KMS-11 (cell line): ENCODE measurements around the gene RREB1.
"Not testable (repeated sequence)": the region's sequence is repeated elsewhere in the genome, so short reads cannot be mapped to it uniquely, and the experiment has no call there.

Experiments
- H2AFZ ChIP-seq: fragments of 200-600 bp; sonication (generic); 2 replicates; pipeline ENCODE4 v1.6.1; 2016; ENCODE audit warnings: antibody characterized with exemption, mixed run types, low read depth
- H3K27ac ChIP-seq: fragments of 200-600 bp; sonication (generic); 2 replicates; pipeline ENCODE4 v1.6.1; 2016; ENCODE audit warnings: mild to moderate bottlenecking, mixed run types
- H3K27me3 ChIP-seq: fragments of 200-600 bp; sonication (generic); 2 replicates; pipeline ENCODE4 v1.6.1; 2017; ENCODE audit warnings: mild to moderate bottlenecking, low read depth, mixed run types, moderate library complexity; ENCODE audit not compliant: insufficient read depth
- H3K36me3 ChIP-seq: fragments of 200-600 bp; sonication (generic); 2 replicates; pipeline ENCODE4 v1.6.1; 2017; ENCODE audit warnings: mild to moderate bottlenecking, mixed run types; ENCODE audit not compliant: insufficient read depth
- H3K4me1 ChIP-seq: fragments of 200-600 bp; sonication (generic); 2 replicates; pipeline ENCODE4 v1.6.1; 2016; ENCODE audit warnings: mild to moderate bottlenecking, low read depth, mixed run types; ENCODE audit not compliant: poor library complexity, severe bottlenecking
- H3K4me2 ChIP-seq: fragments of 200-600 bp; sonication (generic); 2 replicates; pipeline ENCODE4 v1.7.0; 2016; ENCODE audit warnings: mild to moderate bottlenecking, mixed run types
- H3K4me3 ChIP-seq: fragments of 200-600 bp; sonication (generic); IDR thresholded peaks from 2 replicates; pipeline ENCODE4 v1.6.1; 2017; ENCODE audit warnings: low read depth, low read length, mixed read lengths; ENCODE audit not compliant: insufficient read depth
- H3K79me2 ChIP-seq: fragments of 200-600 bp; sonication (generic); 2 replicates; pipeline ENCODE4 v1.6.1; 2016; ENCODE audit warnings: low read depth, mixed run types; ENCODE audit not compliant: insufficient read depth
- H3K9ac ChIP-seq: fragments of 200-600 bp; sonication (generic); 2 replicates; pipeline ENCODE4 v1.6.1; 2016; ENCODE audit warnings: mild to moderate bottlenecking, mixed run types
- H4K20me1 ChIP-seq: fragments of 200-600 bp; sonication (generic); 2 replicates; pipeline ENCODE4 v1.6.1; 2016; ENCODE audit warnings: mild to moderate bottlenecking, mixed run types; ENCODE audit not compliant: insufficient read depth
- CTCF ChIP-seq: fragments of 200-600 bp; sonication (generic); conservative IDR thresholded peaks from 2 replicates; pipeline ENCODE4 v1.6.1; 2017; ENCODE audit warnings: low read depth, mild to moderate bottlenecking, antibody characterized with exemption, low read length, moderate library complexity, mixed read lengths

RREB1 gene

GRCh38 chr6:7271205-7271534, 163.4 kb downstream of the RREB1 start:
- Histone ChIP-seq H3K27ac (no peak overlapping the region), H3K4me2 (no peak overlapping the region), H3K4me3 (no peak overlapping the region), H3K36me3 (no peaks in the 10 kb centered on the region), H3K79me2 (no peaks in the 10 kb centered on the region), H2AFZ (no peak overlapping the region), H3K4me1 (no peaks in the 10 kb centered on the region), H3K9ac (no peak overlapping the region), H3K27me3 (no peaks in the 10 kb centered on the region), H4K20me1 (no peaks in the 10 kb centered on the region)
- no peak for TF ChIP-seq CTCF

- H2AFZ ChIP-seq = no peak overlapping the region
- no peak overlapping the region for H3K4me3 ChIP-seq
- H3K4me1 ChIP-seq = no peaks in the 10 kb centered on the region
- H3K79me2 ChIP-seq = no peaks in the 10 kb centered on the region
- no peaks in the 10 kb centered on the region for H3K27me3 ChIP-seq
- H3K27ac ChIP-seq = no peak overlapping the region
- no peak overlapping the region for H3K4me2 ChIP-seq
- no peak overlapping the region for H3K9ac ChIP-seq
- no peaks in the 10 kb centered on the region for H4K20me1 ChIP-seq
- H3K36me3 ChIP-seq = no peaks in the 10 kb centered on the region
- no peak for TF ChIP-seq CTCF
Measured at GRCh38 chr6:7273709-7274108, 165.9 kb downstream of the RREB1 start.

GRCh38 chr6:7274525-7274924, 166.8 kb downstream of the RREB1 start:
- not testable (repeated sequence) for H3K27ac ChIP-seq, H4K20me1 ChIP-seq, H3K4me2 ChIP-seq, H2AFZ ChIP-seq, H3K4me3 ChIP-seq, H3K79me2 ChIP-seq, H3K36me3 ChIP-seq, H3K9ac ChIP-seq, H3K4me1 ChIP-seq, H3K27me3 ChIP-seq

- 0 out of 2 replicates have a peak, but pooled peaks have one; percentile 5 for TF ChIP-seq CTCF
- Histone ChIP-seq H4K20me1 (no peaks in the 10 kb centered on the region), H3K9ac (no peak overlapping the region), H3K36me3 (no peaks in the 10 kb centered on the region), H3K4me2 (no peak overlapping the region), H3K4me3 (no peak overlapping the region), H2AFZ (no peak overlapping the region), H3K27me3 (no peaks in the 10 kb centered on the region), H3K79me2 (no peaks in the 10 kb centered on the region), H3K4me1 (no peaks in the 10 kb centered on the region), H3K27ac (no peak overlapping the region)
Measured at GRCh38 chr6:7276199-7276524, 168.4 kb downstream of the RREB1 start.

- H3K36me3 ChIP-seq = no peaks in the 10 kb centered on the region
- no peak overlapping the region for H3K4me3 ChIP-seq
- H3K27me3 ChIP-seq = no peaks in the 10 kb centered on the region
- H3K4me2 ChIP-seq = no peak overlapping the region
- H3K4me1 ChIP-seq = no peaks in the 10 kb centered on the region
- no peak overlapping the region for H3K27ac ChIP-seq
- H2AFZ ChIP-seq = no peak overlapping the region
- H3K9ac ChIP-seq = no peak overlapping the region
- H3K79me2 ChIP-seq = no peaks in the 10 kb centered on the region
- no peaks in the 10 kb centered on the region for H4K20me1 ChIP-seq
- TF ChIP-seq CTCF = no peak
Measured at GRCh38 chr6:7282097-7282906, 174.5 kb downstream of the RREB1 start.
